GM19468 (cell line): ENCODE results near the gene CD36.

Experiments used
- ATAC-seq: cut with Tn5 transposase; IDR thresholded peaks from one replicate; pipeline ENCODE4 v1.9.1; 2021; ENCODE audit warnings: mild to moderate bottlenecking, moderate library complexity, moderate number of reproducible peaks; ENCODE audit not compliant: unreplicated experiment; ENCODE audit errors: extremely low read depth

CD36 gene

DNA sequence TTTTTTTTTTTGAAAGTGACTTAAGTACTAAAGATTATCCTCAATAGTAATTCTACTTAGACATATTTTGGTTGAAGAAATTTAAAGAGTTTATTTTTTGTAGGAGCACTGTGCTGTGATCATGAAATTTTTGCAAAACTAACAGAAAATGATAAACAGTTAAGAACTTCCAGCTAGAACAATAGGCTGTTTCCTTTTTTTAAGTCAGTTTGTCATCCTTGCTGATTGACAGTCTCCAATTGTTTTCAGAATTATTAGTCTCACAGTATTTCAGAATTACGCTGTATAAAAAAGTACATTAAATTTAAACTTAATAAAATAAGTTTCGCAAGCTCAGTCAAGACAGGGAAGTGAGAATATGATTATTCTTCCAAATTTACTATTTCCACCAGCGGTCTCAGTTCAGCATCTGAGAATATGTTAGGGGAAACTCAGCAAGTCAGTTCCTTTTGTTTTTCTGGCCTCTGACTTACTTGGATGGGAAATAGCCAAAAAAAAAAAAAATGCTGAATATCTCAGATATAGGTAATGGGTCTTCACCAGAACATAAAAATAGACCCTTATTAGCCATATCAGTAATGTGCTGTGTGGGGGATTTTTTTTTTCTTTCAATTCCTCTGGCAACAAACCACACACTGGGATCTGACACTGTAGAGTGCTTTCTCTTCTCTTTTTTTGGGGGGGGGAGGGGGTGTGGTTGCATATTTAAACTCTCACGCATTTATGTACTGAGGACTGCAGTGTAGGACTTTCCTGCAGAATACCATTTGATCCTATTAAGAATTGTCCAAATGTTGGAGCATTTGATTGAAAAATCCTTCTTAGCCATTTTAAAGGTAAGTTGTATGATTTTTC is at the start of gene CD36:
Gene CD36 (plus strand): TSS at position 732 of the 855 bp plus-strand sequence. CDS start 8,099 bp downstream, outside the sequence.
- ATAC-seq = peak; percentile 37

DNA sequence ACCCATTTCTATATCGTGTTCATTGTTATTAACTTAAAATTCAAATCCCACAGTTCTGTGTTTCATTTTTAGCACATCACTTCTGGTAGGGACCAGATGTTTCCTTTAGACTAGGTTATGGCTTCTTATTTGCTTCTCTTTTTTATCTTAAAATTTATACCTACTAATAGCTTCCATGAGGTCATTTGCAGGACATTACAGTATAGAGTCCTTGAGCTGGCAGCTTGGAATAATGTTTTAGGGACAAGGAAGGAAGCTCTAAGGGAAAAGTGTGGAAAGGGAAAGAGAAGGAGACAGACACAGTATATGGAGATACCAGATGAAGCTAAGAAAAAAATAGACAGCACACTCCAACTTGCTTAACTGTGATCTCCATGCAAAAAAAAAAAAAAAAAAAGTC is 48.8 kb upstream of the CD36 start:
- ATAC-seq = no peak

DNA sequence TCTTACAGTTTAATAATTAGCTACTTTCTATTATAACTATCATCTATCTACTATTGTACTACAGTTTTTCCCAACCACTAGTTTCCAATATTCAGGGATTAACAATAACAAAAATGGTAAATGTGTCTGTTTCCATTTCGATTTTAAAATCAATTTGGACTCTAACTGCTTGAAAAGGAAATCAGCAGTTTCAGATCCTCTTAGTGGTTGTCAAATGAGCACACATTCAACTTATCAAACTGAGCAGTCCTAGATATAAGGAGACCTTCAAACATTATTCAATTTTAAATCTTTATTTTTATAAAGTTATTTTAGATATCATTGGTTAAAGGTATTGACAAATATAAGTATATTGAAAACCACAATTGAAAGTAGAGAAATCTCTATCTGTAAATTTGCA is 46.8 kb upstream of the CD36 start:
- peak; percentile 47 for ATAC-seq

DNA sequence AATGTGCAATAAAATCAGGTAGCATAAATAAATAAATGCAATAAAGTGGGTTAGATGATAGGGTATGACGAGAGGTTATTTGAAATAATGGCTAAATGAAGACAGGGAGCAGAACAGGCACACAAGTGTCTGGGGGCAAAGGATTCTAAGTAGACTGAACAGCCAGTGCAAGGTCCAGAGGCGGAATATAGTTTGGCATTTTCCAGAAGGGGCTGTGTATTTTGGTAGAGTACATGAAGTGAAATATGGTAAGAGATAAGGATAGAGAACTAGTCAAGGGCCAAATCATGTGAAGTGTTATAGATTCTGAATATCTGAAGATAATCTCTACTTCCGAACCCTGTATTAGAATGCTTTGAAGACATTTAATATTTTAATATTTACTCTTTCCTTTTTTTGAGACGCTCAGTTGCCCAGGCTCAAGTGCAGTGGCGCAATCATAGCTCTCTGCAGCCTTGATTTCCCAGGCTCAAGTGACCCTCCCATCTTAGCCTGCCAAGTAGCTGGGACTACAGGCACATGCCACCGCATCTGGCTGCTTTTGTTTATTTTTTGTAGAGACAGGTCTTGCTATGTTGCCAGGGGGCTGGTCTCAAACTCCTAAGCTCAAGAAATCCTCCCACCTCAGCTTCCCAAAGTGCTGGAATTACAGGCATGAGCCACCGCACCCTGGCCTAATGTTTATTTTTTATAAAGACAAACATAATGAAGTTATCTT is 44.4 kb upstream of the CD36 start:
- ATAC-seq = no peak

DNA sequence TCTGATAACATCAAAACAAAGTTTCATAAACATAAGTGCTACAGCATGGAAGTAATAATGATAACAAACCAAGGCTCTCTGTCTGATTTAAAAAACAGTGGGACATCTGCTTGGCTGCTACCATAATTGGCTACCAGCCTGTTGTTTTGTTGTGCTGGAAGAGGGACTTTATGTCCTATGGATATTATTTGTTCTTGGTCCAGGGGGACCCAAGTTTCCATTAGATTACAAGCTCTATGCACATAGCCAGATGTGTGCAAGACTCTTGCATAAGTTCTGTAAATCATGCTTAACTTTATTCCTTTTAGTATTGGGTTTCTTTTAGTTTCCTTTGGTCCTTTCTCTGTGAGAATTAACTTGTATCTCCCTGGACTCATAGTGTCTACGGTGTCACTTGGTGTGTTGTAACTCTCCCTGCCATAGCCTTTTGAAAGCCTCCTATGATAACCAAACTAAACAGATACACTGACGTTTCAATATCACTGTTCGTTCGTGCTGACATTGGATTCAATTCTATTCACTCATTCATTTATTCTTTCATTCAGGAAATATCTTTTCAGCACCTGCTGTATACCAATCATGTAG is 41.4 kb upstream of the CD36 start:
- ATAC-seq = no peak

DNA sequence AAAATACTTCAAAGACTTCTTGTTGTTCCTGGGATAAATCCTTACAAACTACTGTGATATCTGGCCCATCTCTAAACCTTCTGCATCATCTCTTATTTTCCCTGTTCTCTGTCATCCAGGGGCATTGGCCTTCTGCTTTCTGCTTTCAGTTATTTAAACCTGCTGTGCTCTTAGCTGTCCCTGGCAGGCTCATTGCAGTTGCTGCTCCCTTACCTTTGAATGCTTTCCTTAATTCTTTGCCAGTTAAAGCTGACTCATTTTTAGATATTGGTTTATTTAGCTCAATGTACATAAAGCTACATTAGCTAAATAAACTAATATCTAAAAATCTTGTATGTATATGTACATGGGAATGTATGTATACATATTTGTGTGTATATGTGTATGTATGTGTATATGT is 40.6 kb upstream of the CD36 start:
- ATAC-seq = no peak

DNA sequence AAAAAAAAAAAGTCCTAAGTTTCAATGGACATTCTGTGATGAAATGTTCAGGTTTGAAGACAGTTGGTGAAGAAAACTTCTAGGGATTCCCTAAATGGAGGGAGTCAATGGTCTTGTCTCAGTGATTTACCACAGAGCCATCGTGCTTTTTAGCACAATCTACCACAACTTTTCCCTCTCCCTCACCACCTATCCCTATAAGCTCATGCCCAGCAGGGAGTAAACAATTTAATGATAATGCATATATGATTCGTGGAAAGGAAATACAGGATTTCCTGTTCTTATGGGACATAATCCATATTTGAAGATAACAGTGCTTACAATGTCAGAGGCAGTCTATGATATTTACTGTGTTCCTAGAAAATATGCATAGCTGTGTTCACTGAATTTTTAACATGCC is 38.4 kb upstream of the CD36 start:
- ATAC-seq = no peak

DNA sequence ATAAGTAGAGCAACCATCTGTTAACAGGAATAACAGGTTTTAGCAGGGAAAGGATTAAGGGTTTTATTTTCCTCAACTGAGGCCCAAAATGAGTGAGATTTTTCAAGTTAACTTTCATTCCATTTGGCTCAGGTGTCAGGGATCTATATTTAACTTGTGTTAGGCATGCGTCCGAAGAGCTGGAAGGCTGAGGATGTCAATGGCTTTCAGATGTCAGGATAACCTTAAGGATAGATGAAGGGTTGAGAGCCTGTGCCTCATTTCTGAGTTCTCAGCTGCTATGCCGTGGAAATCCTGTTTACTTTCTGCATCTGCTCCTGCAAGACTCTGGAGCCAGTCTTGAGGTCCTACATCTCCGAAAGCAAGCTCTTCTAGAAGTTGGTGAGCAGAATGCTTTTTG is 36.4 kb upstream of the CD36 start:
- ATAC-seq = no peak

DNA sequence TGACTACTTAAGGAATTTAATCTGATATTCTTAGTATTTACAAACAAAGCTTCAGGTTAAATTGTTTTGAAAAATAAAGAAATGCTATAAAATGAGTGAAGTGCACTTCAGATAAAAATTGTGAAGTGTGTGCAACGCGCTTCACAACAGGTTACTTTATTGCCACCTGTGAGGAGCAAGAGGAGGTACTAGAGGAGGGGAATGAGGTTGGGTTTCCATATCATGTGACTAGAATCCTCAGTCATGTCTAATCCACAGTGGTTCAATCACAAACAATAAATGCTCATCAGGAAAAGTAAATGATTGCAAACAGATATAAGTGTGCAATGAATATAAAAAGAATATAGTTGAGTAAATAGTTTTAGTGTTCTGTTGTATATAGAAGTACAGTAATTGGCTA is 34.5 kb upstream of the CD36 start:
- no peak for ATAC-seq

DNA sequence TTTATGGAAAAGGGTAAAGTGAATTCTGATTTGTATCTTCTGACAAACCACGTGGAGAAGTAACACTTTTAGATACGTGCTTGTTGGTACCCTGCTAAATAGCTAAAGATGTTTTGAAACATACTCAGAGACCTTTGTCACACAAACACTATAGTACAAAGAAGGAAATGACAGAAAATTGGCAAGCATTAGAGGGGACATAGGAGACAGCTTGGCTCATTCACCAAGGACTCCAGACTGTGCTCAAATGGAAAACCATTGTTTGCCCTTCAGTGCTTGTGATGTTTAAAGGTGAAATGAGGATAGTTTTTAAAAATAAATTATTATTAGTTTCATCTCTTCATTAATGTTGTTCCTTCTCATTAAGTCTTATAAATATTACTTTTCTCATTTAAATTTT is 34.0 kb upstream of the CD36 start:
- no peak for ATAC-seq

DNA sequence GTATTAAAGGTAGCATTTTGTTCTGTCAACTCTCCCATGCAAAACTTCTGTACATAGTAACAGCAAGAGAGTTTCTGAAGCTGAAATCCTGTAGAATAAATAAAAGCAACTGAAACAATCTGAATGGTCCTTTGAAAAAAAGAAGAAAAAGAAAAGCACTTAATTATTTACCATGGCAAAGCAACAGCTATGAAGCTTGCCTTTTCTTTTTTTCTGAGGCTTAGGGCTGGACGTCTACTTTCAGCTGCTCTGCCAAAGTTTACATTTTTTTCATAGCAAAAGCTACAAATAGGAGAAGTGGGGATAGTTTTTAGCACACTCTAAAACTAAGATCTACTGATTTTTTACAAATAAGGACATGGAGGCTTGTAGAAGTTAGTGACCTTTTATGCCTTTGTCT is 31.3 kb upstream of the CD36 start:
- ATAC-seq = no peak

DNA sequence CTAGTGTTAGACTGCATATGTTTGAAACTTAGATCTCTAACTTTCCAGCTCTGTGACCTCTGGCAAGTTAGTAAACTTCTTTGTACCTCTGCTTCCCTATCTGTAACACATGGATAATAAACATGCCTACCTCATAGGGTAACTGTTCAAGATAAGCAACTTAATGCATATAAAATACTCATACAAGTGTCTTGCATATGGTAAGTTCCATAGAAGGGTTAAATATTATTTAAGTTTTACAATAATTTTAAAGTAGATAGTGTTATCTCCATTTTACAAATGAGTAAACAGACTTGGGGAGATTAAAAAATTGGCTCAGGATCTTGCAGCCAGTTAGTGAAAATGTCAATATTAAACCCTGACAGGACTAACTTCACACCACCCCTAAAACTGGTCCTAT is 30.1 kb upstream of the CD36 start:
- no peak for ATAC-seq

DNA sequence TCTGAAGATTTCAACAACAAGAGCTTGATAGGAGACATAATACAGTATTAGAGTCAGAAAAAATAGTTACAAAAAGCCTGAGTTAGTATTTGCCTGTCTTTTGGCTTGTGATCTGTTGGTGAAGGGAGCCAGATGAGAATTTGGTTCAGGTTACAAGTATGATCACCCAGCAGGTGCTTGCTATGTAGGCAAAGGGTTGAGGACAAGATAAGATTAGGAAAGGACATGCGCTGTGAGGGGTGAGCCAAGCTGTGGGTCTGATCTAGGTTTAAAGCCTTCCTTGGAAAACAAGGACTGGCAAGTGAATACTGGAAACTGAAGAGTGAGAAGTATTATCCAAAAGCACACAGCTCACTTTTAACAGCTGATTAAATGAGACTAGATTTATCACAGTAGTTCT is 28.7 kb upstream of the CD36 start:
- no peak for ATAC-seq

DNA sequence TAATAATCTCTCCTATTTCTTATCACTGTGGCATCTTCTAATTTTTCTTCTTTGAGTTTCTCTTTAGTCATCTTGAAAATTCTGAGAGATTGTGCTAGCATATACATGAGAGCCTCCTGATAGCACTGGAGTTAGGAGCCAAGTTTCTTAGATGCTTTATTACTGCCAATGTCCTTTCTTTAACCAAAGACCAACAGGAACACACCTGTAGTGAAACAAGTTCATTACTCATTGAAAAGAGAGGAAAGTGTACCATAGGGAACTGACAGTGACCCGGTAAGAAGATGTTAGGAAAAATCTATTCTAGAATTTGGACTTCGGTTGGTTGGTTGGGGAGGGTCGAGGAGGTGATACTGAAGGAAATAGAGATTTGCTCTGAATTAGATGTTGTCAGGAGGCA is 27.1 kb upstream of the CD36 start:
- no peak for ATAC-seq

DNA sequence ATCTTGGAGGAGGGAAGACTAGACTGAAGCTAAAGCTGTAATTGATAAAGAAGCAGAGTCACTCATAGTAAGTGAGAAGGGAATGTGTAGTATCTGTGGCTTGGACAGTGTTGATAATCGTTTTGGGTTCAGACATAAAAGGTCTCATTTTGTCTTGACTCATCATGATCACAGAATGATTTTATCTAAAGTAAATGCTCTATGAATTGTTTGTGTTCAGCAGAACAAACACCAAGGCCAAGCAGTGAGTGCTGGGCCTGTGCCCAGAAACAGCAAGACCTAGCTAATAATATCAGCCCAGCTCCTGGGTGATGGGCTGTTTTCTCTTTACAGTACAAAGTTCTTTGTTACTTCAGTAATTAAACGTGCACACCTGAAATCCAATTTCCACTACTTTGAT is 26.7 kb upstream of the CD36 start:
- ATAC-seq = no peak

DNA sequence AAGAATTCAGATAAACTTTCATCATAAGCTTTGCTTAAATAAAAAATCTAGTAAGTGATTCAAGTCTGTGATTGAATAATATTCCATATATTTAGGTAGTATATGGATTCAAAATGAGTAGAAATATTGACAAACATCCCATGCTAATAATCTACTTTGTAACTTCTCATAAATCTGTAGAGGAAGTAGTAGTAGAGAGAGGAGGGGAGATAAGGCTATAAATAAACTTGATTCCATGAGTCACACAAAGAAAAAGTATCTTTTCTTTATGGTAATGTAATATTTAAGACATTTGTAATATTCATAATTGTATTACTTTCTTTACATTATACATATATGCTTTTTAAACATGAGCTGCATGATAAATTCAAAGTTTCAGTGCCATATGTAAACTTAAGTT is 25.6 kb upstream of the CD36 start:
- ATAC-seq = no peak

DNA sequence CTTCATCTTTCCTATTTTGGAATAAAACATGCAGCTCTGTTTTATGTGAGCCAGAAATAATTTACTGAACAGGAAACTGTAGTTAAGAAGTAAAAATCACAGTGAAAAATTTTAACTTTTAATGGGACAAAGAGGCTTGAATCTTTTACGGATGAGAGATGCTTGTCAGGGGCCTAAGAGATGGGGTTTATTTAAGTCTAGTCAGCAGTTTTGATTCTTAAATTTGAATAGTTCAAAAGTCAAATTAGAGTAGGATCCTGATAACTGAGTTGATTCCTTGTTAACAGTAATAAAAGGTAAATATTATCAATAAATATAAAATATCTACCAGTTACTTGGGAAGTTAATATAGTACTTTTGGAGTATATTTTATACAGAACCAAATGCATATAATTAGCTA is 24.9 kb upstream of the CD36 start:
- ATAC-seq = no peak

DNA sequence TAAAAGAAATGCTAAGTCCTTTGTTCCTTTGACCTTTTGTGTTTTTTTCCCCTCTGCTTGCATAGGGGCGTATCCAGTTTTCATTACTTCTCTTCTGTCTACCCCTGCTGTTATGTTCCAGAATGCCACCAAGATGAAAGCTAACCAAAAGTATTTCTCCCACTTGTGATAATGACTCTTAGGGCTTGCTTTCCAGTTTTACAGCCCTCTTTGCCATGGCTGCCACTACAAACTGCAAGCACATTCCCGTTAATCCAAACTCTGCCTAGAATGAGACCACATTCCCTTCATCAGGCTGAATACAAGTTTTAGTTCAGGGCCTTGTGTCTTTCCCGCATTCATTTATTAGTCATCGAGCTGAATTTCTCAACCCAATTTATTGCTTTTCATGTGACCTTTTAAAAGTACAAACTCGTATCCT is 23.6 kb upstream of the CD36 start:
- ATAC-seq = no peak

DNA sequence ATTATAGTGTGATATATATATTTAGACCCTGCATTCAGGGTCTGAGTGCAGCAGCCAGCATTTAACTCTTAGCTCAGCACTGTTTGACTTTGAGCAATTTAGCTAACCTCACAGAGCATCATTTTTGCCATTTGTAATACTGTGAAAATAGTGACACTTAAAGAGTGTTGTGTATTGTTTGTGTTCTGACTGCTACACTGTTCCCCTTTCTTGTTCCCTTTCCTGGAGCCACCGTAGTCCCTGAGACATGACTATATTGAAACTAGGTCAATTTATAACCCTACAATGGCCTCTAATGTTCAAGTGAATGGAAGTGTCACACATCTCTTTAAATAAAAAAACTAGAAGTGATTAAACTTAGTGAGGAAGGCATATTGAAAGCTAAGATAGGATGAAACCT is 20.3 kb upstream of the CD36 start:
- ATAC-seq = no peak

DNA sequence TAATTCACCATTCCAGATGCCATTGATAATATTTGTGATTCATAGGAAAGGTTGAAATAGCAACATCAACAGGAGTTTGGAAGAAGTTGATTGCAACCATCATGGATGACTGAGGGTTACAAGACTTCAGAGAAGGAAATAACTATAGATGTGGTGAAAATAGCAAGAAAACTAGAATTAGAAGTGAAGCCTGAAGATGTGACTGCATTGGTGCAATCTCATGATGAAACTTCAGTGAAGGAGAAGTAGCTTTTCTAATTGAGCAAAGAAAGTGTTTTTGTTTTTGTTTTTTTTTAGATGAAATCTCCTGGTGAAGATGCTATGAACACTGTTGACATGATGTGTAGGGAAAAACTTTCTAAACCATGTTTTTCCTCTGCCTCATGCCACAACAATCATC is 18.7 kb upstream of the CD36 start:
- no peak for ATAC-seq

DNA sequence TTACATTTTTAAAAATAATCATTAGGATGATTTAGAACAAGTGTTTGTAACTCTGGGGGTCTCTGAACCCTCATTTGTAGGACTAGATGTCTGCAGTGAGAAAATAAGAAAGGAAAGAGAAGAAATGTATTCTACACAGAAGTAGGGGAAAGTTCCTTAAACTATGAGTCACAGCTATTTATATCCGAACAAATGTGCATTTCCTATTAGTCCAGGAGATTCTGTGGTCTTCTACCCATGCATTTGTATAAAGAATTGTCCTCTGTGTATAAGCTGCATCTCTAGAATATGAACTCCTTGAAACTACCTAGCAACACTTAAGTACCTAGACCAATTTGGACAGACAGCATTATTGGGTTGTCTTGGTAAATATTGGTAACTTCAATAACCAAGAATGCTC is 15.9 kb upstream of the CD36 start:
- no peak for ATAC-seq
